NCI-H226 (cell line): ENCODE measurements around the gene DNAJB5.
"Not testable (repeated sequence)": the region's sequence is repeated elsewhere in the genome, so short reads cannot be mapped to it uniquely, and the experiment has no call there.

Experiments
- DNase-seq: peaks from one replicate; pipeline ENCODE4 v3.0.0-alpha.2; 2015

Gene DNAJB5

DNA sequence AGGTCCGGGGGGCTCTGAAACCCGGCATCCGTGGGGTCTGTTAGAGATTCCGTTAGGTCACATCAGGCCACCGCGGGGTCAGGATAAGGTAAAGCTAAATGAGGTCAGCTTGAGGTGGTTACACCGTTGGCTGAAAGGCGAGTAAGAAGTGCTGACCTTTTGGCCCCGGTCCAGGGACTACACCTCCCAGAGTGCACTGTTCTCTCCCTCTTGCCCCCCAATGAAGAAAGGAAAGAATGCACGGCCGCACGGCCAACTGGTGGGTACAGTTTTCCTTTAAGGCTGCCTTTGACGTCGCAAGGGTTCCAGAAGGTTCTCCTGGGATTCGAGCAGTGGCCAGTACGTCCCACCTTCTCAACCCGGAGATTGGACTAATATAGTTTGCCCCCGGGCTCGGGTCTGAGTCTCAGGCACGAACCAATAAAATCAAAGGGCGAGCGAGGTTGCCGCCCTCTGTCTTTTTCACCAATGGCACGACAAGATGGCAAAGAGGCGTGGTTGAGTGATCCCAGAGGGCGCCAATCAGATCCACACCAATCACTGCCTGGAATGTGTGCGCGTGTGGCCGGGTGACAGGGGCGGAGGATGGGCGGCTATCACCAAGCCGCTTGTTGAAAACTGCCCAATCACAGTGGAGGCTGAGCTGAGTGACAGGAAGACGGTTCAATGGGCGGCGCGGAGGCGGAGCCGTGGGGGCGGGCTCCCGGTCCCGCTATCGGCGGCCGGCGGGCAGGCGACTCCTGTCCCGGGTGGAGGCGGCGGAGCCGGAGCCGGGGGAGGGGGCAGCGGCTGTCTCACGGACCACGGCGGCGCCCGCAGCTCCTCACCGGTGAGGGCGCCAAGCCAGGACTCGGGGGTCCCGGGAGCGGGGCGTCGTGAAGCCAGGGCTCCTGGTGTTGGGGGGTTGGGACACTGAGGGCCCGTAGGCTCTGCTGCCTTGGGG lies at the start of gene DNAJB5:
DNAJB5 (plus strand) TSS at position 743 of the 943 bp plus-strand sequence. CDS start 886 bp downstream, outside the sequence.
- DNase-seq = peak; percentile 90

DNA sequence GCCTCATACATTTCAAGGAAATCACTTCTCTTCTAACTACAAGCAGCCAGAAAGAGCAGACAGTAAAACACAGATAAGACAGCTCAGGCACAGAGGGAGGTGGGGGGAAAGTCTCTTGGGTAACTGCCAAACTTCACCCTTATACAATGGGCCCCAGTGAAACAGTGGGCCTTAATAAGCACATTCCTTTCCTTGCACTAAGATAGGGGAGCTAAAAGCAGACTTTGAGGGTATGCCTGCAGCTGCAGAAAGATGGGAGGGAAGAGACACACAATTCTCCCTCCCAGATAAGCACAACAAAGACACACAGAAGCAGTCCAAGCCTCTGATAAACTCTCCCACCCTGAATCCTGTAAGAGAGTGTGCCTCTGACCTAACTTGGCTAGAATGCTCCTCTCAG lies 49.6 kb upstream of the DNAJB5 start:
- DNase-seq = not testable (repeated sequence)

DNA sequence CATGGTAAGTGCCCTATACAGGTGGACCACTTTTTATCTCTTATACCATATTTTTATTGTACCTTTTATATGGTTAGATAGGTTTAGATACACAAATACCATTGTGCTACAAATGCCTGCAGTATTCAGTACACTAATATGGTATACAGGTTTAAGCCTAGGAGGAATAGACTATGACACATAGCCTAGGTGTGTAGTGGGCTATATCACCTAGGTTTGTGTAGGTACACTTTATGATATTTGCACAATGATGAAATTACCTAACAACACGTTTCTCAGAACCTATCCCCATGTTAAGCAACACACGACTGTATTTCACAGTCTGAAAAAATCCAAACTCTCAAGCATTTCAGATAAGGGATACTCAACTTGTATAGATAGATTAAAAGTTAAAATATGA lies 41.1 kb upstream of the DNAJB5 start:
- DNase-seq = no peak

DNA sequence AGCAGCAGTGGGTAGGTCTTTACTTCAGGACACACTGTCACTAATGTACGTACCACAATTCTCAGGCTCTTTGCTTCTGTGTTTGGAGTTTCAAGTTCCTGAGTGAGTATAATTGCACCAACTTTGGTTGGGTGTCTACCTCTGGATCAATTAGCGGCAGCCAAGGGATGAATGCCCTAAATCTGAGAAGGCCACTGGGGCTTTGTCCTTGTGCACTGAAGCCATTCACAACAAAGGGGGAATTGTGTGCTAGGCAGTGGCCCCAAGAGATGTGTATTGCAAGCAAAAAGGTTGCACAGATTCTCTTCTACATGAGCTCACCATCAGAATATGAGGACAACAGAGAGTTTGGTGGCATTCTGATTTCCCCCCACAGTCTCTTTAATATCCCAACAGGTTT lies 35.3 kb upstream of the DNAJB5 start:
- no peak for DNase-seq

DNA sequence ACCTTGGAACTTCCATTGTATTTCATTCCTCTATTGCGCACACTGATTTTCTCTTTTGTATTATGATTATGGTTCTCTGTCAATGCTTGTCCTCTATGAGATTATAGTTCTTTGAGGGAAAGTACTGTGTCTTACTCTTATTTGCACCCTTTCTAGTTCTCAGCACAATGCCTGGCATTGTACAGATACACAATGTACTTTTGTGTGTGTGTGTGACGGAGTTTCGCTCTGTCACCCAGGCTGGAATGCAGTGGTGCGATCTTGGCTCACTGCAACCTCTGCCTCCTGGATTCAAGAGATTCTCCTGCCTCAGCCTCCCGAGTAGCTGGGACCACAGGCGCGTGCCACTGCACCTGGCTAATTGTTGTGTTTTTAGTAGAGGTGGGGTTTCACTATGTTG lies 33.5 kb upstream of the DNAJB5 start:
- not testable (repeated sequence) for DNase-seq

DNA sequence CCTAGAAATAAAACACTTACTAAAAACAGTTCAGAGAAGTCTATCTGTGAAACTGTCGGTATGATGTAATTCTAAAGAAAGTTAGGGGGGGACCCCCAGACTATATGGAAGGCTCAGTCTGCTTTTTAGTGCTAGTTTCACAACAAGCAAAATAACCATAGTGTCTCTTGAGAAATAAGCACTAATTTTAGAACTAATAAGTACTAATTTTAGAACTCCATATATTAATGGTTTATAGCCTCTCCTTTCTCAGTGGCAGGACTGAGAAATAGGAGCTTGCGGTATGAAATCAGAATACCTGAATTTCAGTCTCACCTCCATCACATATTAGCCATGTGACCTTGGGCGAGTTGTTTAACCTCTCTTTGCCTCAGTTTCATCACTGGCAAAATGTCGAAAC lies 32.9 kb upstream of the DNAJB5 start:
- DNase-seq = no peak

DNA sequence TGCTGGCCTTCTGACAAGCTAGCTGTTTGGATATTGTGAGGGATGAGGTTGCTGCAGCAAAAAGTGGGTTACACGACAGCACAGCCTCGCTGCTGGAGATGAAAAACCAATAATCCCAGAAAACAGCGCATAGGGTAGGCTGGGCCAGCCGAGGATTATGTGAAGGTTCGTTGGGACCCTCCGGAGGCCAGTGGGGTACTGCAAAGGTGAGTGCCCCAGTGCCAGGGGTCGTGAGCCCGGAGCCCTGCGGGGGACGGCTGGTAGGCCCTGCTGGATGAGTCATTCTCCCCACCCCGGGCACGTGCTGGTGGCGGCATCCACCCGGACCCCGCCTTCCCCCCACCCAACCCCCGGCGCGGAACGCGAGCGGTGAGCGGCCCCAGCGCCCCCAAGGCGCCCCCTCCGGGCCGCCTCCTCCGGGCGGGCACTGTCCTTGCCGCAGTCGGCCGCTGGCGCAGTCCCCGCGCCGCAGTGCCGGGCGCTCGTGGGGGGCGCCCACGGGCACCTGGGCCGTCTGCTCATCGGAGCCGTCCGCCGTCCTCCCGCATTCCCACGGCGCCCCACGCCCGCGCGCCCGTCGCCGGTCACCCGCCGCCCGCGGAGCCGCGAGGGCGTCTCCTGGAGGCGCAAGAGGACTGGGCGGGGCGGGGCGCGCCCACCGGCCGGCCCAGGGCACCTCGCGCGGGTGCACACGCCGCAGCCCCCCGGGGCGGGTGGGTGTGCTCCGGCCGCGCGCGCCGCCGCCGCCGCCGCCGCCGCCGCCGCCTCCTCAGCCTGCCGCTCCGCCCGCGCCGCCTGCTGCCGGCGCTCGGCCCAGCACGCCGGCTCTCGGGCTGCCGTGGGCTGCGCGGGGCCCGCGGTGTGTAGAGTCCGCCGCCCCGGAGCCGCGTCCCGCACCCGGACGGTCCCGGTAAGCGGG lies 31.8 kb upstream of the DNAJB5 start, which contains the start of gene PHF24:
PHF24 (plus strand) TSS at position 794 of the 919 bp plus-strand sequence. CDS start 13,014 bp downstream, outside the sequence.
- DNase-seq = no peak

DNA sequence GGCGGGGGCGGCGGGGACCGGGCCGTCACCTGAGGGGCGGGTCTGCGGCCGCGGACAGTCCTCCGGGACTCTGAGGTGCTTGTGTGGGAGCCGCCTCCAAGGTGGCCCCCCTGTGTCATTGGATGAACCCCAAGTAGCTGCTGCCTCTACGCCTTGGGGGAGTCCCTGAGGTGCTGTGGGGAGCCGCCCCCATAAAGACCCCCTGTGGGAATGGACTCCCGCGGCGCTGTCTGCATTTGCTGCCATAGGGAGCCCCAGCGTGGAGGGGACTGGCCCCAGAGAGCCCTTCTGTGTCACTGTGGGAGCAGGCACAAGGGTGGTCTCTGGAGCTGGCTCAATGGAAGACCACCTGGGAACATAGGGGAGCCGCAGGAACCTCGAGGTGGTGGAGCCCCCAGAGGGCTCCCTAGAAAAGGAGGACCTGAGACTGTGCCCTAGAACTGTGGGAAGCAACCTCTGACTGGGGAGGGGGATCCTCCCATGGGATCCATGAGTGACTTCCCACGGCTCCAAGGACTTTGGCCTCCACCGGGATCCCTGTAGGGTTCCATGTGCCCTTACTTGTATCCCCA lies 31.0 kb upstream of the DNAJB5 start:
- DNase-seq = no peak

DNA sequence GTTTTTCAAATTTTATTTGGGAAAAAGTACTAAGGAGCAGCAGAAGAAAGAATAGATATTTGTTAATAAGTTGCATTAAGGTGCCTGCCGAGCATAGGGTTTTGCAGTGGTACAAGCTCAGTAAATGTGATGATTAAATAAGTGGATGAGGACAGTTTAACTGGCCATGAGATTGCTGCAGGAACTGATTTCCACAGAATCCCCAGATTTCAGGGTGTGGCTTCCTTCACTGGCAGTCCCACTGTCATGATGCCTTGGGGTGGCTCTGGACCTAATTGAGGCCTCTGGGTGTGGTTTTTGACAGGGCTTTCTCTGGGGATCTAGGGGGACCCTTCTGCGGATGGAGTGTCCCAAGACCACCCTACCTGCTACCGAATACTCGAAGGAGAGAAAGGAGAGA lies 30.1 kb upstream of the DNAJB5 start:
- DNase-seq = no peak

DNA sequence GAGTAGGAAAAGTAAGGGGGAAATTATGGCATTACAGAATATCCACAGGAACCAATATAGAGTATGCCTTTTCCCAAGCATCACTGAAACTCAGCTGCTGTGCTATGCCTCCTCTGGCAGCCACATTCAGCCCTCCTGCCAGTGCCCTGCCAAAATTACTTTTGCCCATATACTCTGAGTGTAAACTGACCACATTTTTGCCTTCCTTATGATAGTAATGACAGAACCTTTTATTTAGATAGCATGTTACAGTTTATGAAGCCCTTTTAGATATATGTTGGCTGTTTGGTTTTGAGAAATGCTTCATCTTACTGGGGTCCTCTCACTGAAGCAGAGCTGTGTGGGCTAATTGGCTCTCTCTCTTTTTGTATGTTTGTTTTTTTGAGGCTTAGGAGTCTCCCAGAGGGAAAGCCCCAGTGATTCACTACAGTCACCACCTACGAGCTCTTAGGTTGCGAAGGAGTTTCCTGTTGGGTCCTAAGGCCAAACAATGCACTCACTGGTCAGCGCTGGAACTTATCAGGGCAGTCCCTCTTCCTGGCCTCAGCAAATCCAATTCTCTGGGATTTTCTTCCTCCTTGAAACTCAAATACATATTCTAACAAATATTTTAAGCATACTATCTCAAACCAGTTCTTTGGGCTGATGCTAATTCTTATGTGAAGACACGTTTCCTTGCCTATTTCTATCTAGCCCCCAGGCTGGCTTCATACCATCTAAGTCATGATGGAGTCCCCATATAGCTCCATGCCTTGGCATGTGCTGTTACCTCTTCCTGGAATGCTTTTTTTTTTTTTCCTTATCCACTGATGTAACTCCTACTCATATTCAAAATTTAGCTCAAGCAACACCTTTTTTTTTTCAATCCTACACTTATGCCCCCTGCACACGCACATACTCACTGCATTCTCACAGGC lies 27.7 kb upstream of the DNAJB5 start:
- DNase-seq = peak; percentile 71

DNA sequence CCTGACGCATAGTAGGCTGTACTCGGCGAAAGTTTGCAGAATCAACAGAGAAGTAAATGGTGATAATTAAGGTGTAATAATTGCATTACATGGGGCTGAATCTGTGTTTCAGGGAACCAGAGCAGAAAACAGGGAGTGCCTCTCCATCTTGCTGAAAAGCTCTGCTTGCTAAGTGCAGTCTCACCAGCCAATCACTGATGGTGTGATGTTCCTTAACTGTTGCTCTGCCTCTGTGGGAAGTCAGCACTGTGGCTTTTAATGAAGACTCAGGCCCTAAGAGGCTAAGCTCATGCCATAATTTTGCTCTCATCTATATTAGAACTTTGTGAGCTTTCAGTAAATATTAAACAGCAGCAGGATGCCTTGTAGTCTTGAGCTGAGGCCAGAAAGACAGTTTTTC lies 27.0 kb upstream of the DNAJB5 start:
- no peak for DNase-seq

DNA sequence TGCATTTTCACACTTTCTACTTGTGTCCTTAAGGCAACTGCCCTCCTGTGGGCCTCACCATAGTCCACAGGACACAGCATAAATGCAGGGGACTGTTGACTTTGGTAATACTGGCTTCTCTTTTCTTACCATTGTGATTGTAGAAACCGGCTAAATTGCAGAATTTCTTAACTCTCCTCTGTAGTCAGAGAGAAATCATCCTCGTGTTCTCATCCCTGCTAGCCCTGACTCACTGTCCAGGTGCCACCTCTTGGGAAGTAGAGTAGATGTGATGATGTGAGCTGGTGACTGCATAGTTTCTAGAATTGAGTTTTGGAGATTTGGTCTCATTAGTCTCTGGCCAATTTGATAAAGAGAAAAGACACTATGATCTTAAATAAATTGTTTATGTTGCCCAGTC lies 26.0 kb upstream of the DNAJB5 start:
- no peak for DNase-seq

DNA sequence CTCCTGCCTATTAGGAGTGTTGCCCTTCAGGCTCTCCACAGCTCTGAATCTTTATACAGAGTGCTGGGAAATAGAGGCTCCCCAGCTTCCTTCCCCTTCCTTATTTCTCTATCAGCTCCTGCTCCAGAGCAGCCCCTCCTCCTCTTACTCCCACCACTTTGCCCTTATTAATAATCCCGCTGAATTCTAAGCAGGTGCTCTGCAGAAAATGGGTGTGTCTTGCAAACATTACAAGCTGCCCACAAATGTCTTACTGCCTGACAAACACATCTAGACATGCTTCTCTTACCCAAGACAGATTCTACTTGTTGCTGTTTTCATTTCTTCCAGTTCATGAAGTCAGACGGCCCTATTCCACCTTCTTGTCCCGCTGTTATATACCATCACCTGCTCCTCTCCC lies 25.1 kb upstream of the DNAJB5 start:
- no peak for DNase-seq

DNA sequence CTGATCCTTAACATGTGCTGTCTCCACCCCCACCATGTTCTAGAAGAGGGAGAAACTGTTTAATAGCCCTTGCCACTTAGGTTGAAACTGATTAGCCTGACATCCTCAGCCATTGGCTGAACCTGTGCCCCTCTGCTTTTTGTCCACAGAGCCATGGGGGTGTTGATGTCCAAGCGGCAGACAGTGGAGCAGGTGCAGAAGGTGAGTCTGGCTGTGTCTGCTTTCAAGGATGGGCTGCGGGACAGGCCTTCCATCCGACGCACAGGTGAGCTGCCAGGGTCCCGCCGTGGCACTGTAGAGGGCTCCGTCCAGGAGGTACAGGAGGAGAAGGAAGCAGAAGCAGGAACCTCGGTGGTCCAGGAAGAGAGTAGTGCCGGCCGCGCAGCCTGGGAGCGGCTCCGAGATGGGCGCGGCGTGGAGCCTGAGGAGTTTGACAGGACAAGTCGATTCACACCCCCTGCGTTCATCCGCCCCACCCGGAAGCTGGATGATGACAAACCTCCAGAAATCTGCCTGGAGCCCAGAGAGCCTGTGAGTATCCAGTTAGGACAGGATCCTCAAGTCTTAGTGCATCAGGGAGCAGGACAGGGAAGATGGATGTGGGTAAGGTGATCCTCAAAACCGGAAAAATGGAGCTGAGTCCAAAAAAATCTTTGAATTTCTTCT lies 18.3 kb upstream of the DNAJB5 start:
- DNase-seq = no peak

DNA sequence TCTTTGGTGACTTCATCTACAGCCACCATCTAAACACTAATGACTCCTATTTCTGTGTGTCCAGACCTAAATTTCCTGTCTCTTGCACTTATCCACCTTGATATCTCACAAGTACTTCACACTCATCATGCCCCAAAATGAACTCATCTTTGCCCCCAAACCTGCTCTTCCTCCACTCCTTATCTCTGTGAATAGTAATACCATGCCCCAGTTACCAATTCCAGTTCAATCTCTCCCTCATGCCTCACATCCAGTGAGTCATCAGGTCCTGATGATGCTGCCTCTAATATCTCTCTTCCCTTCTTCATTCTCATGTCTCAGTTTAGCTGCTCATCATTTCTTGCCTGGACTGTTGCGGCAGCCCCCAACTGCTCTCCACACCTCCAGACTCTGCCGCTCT lies 14.9 kb upstream of the DNAJB5 start:
- no peak for DNase-seq

DNA sequence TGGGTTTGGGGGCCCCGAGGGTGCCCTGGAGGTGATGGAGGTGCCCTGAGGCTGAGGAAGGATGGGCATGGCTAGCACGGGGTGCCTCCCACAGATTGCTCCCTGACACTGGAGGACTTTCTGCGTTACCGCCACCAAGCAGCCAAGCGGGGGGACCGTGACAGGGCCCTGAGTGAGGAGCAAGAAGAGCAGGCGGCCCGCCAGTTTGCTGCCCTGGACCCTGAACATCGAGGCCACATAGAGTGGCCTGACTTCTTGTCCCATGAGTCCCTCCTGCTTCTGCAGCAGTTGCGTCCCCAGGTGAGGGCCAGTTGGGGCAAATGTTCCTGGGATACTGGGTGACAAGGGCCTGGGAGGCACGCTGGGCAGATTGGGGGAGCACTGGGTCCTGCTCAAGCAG lies 13.1 kb upstream of the DNAJB5 start:
- DNase-seq = no peak

DNA sequence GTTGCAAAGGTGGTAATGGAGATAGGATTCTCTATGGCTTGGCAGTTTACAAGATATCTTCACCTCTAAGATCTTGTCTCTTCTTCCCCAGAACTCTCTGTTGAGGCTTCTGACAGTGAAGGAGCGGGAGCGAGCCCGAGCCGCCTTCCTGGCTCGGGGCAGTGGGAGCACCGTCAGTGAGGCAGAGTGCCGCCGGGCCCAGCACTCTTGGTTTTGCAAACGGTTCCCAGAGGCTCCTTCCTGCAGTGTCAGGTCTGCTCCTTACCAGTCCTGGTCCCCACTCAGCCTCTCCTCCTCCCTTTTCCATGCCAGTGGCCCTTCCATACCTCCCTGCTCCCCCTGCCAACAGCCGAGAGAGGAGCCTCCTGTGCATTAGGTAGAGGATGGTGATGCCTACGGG lies 12.6 kb upstream of the DNAJB5 start:
- no peak for DNase-seq

DNA sequence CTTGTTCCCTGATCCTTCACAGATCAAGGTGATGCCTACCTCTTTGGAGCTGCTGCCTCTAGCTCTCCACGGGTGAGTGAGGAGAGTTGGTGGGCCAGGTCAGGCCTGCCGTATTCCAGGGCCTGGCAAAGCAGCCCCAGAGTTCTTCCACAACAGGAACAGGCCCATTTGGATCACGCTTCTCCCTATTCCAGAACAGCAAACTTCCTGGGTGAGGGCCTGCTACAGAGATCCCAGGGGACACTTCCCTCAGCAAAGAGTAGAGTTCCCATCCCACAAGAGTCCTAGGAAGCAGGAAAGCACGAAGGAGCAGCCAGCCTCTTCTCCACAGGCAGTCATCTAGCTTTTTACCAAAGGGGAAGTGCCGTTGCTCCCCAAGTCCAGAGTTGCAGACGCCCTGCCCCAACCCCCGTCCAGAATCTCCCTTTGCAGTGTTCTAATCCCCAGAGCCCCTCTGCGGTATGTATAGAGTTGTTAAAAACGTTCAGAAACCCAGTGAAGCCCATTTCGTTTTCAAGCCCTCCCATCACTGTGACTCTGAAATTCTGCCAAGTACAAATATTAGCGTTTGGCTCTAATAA lies 9.3 kb upstream of the DNAJB5 start:
- DNase-seq = no peak

DNA sequence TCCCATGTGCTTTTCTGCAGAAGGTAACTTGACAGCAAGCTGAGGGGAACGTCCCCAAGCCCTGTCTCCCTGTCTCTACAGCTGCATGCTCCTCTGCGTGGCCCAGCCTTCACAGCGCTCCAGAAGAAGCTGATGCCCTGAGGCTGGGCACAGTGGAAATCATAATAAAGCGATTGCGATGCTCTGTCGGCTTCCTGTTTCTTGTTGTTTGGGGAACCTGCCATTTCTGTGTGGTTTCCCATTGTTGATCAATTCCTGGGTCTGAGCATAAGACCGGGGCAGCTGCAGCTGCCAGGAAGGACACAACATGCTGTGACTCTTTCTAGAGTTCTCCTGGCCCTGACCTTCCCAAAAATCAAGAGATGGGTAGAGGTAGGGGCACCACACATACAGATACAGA lies 7.2 kb upstream of the DNAJB5 start:
- no peak for DNase-seq

DNA sequence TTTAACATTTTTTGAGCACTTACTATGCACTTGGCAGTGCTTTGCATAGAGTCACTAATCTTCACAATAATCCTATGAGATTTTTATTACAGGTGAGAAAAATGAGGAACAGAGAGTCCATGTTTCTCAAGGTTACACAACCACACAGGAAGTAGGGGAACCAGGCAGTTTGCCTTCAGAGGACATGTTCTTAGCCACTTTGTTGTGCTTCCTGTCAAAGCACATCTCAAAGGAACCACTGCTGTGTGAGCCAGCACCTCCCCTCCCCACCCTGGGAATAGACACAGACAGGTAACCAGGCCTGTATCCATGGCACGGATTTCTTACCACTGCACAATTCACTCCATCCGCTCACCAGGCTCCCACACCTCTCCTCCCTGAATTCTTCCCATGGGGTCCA lies 6.3 kb upstream of the DNAJB5 start:
- DNase-seq = no peak

DNA sequence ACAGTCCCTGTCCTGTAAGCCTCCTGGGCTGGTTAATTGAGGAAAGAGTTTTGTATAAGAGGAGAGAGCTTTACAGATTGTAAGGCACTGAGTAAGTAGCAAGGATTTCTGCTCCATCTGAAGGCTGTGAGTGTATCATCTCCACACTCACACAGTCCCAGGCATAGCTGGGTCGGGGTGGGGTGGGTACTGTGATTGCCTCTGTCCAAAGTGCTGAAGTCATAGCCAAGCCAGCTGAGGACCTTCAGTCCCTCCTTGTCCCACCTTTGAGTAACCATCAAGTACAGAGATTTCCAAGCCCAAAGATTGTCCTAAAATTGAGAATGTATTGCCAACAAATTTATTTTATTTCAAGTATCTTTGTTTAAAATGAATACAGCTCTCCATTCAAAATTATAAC lies 5.5 kb upstream of the DNAJB5 start:
- DNase-seq = no peak
